ENCODE results near the gene ZNF543.
"Not testable (repeated sequence)": the region's sequence is repeated elsewhere in the genome, so short reads cannot be mapped to it uniquely, and the experiment has no call there.

Gene ZNF543

GRCh38 chr19:57320180-57321084, at the start of gene ZNF543:
Gene ZNF543 (plus strand): TSS chr19:57320472. CDS start chr19:57320854, 382 bp downstream.
- peak; percentile 97 for FAIRE-seq

- no peak for FAIRE-seq
Measured at GRCh38 chr19:57271280-57271679, 49.0 kb upstream of the ZNF543 start.

DNA sequence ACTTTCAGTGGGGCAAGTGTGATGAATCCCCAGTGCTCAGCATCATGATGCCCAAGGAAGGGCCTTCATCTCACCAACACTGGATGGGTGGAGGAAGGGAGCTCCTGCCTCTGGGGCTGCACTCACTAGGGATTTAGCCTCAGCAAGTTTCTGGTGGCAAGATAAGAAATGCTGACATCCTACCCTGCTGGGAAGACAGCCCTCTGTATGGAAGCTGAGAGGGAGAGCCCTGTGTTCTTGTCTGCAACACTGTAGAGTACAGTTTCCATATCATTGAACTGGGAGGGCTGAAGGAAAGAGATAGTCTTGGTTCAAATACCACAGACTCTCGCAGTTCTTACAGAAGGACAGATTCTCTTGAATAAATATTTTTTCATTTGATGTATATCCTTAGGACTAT, 47.3 kb upstream of the ZNF543 start:
- FAIRE-seq, result no peak

DNA sequence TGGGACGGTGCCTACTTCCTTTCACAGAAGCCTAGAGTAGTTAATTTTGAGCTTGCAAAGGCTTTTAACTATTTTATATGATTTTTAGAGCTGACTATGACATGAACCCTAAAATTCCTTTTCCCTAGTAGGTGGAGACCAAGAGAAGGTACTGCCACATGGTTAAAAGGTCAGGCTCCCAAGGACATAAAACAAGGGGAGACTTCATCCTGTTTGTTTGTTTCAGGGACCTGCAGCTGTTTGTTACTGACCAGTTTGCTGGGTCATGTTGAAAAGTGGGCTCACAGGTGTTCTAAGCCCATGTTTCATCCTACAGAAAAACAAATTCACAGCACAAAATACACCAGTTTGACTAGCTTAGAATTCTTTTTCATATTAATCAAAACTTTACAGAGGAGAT, 43.8 kb upstream of the ZNF543 start:
- no peak for FAIRE-seq

- not testable (repeated sequence) for FAIRE-seq
Measured at GRCh38 chr19:57278481-57278880, 41.8 kb upstream of the ZNF543 start.

DNA sequence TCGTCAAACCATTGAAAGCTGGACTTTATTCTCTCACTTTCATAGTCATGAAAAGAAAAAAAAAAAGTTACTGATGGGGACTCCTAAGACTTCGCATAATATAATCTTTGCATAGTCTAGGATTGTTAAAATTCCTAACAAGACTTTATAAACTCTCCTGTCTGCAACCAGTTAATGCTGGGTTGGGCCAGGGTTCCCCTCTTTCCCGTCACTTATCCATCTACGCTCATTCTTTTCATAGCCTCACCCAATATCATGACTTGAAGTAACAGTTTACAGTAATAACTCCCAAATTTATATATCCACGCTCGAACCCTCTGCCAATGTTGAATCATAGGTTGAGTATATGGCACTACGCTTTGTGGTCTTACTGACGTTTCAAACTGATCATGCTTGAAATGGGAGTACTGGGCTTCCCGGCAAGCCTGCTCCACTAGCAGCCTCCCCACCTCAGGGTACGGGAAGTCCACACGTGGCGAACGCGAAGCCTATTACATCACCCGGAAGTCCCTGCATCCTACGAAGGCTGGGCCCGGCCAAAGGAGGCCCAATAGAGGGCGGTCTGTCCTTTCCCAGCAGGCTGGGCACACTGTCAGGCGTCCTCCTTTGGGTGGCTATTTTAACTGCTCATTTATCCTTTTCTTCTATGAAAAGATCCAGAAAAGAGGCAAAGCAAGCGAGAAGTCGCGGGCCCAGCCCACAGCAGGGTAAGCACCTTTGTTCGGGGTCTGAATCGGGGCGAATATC, 40.7 kb upstream of the ZNF543 start:
- peak; percentile 85 for FAIRE-seq

- FAIRE-seq, result peak; percentile 95
Measured at GRCh38 chr19:57280165-57280961, 39.9 kb upstream of the ZNF543 start, which contains the start of gene ZNF460. Gene ZNF460 (plus strand): TSS chr19:57280485. CDS start chr19:57280807, 322 bp downstream.

- FAIRE-seq, result no peak
Measured at GRCh38 chr19:57280962-57281400, 39.3 kb upstream of the ZNF543 start.

DNA sequence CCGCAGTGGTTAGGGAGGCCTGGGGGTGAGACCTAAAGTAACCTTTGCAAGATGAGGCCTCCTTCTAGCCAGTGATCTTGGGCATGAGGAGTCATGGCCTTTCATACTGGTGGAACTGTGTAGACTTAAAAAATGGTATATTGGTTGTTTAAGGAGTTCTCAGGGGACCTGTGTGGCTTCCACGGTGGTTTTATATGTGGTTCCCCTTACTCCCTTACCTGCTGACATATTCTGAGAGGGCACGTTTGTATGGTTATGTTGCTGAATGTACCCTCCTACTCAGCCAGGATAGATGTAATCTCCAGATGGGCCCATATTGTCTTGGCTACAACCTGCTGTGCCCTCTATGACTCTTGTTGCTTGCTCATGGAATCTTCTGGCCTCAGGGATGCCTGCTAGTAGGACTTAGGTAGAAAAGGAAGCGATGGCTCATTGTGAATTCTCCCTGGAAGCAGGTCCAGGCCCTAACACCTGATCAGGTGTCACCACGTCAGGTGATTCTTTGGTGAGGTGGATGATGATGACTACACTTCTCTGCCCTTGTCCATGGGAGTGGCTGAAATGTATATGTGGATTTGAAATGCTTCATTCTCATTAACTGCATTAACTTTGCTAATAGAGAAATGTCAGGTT, 38.1 kb upstream of the ZNF543 start:
- FAIRE-seq, result no peak

DNA sequence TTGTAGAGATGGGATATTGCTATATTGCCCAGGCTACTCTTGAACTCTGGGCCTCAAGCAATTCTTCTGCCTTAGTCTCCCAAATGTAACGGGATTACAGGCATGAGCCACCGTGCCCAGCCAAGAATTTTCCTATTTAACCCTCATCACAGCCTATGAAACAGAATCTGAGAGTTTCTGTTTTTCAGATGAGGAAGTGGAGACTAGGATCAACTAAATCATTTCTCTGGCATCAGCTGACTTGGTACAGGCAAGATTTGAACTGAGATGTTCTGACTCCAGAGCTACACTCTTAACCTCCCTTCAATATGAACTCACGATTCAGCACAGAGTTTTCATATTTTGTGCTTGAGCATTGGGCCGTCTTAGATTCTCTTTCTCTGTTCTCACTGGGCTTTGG, 31.9 kb upstream of the ZNF543 start:
- no peak for FAIRE-seq

GRCh38 chr19:57290970-57291369, 29.3 kb upstream of the ZNF543 start:
- no peak for FAIRE-seq

- FAIRE-seq, result no peak
Measured at GRCh38 chr19:57292547-57292946, 27.7 kb upstream of the ZNF543 start.

- FAIRE-seq, result no peak
Measured at GRCh38 chr19:57293719-57294118, 26.6 kb upstream of the ZNF543 start.

- no peak for FAIRE-seq
Measured at GRCh38 chr19:57302020-57302465, 18.2 kb upstream of the ZNF543 start.

GRCh38 chr19:57302727-57303401, 17.4 kb upstream of the ZNF543 start:
- no peak for FAIRE-seq

GRCh38 chr19:57305056-57305455, 15.2 kb upstream of the ZNF543 start:
- FAIRE-seq, result no peak

DNA sequence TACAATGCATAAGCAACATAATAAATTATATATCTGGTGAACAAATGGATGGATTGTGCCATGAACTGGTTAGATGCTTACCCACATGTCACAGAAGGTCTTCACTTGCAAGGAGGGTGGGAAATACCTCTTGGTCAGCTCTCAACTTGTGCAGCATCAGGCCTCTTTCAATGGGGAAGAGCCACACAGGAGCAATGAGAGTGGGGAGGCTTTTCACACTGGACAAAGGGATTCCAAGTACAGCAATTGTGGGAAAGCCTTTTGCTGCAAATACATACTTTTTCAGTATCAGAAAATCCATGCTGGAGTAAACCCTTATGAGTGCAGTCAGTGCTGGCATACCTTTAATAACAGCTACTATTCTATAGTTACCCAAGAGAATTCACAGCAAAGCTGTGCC, 11.8 kb upstream of the ZNF543 start:
- no peak for FAIRE-seq

DNA sequence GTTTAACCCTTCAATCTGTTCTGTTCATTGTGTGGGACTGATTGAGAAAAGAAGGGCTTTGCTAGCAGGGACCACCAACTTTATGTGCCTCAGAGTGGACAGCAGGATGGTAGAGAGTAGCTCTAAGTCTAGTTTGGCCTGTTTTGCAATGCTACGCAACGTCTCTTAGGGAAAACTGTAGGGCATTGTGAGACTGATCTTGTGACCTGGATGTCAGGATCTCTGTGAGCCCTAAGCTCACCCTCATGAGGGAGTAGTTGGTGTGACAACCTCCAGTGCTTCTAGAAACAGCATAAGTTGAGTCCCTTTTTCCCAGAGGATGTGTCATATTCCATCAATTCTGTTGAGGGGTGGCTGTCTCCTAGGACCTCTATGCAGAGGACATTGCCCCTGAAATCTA, 9.5 kb upstream of the ZNF543 start:
- FAIRE-seq, result no peak

DNA sequence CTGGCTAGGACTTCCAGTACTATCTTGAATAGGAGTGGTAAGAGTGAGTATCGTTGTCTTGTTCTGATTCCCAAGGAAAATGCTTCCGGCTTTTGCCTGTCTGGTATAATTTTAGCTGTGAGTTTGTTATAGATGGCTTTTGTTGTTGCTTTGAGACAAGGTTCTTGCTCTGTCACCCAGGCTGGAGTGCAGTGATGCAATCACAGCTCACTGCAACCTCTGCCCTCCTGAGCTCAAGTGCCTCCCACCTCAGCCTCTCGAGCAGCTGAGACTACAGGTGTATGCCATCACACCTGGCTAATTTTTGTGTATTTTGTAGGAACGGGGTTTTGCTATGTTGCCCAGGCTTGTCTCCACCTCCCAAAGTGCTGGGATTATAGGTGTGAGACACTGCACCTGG, 6.1 kb upstream of the ZNF543 start:
- FAIRE-seq, result no peak

GRCh38 chr19:57317503-57317902, 2.8 kb upstream of the ZNF543 start:
- FAIRE-seq, result no peak

DNA sequence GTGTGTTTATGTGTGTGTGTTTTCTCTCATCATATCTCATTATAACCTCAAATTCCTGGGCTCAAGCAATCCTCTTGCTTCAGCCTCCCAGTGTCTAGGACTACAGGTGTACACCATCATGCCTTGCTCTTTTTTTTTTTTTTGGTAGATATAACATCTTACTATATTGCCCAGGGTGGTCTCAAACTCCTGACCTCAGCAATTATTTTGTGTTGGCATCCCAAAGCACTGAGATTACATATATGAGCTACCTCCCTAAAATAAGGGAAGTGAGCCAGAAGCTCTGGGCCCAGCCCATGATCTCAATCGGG, 448 bp upstream of the ZNF543 start:
- no peak for FAIRE-seq

DNA sequence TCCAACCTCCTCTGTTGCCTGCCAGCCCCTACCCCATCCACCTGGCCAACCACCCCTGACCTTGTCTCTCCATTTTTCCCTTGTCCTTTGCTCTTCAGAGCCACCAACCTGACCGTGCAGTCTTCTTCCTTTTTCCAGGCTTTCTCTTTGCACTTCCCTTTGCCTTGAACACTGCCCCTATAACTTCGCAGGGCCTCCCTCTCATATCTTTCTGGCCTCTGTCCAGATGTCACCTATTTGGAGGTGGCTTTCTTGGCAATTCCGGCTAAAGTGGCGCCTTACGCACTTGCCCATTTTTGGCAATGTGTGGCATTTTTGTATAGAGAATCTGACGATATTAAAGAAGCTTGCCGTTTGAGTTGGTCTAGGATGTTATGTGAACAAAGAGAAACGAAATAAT, 844 bp downstream of the ZNF543 start:
- no peak for FAIRE-seq

Data from G401.6 (cell line).